Fibroblast of peridontal ligament (primary cell): ENCODE measurements around the gene STAT2.

Source experiments
- DNase-seq: peaks from one replicate; pipeline ENCODE4 v3.0.0-alpha.2; 2010; ENCODE audit errors: extremely low read depth

STAT2 gene

GRCh38 chr12:56293795-56294194 lies 66.1 kb downstream of the STAT2 start:
- DNase-seq, result no peak
